Neural crest cell (in vitro differentiated cells): Measurements from ENCODE around the gene MTUS2. TPM values are rescaled to one million over a fixed set of nuclear protein-coding genes. Genes with fewer than 3 reads are reported as not detected.
A peak's percentile ranks its signal among the peaks of the same experiment; 100 is the strongest.

ENCODE experiments used
- DNase-seq: peaks from one replicate; pipeline ENCODE4 v3.0.0; 2021; ENCODE audit warnings: low read depth, mixed read lengths, low spot score
- H3K27ac Mint-ChIP-seq: one replicate; pipeline ENCODE4 v1.8.0; 2021; ENCODE audit warnings: mild to moderate bottlenecking, mixed read lengths; ENCODE audit not compliant: unreplicated experiment
- H3K27me3 Mint-ChIP-seq: 2 replicates; pipeline ENCODE4 v1.8.0; 2021; ENCODE audit warnings: low read depth, mild to moderate bottlenecking, mixed read lengths
- H3K36me3 Mint-ChIP-seq: 2 replicates; pipeline ENCODE4 v1.8.0; 2021; ENCODE audit warnings: low read depth, mild to moderate bottlenecking, mixed read lengths
- H3K4me1 Mint-ChIP-seq: 2 replicates; pipeline ENCODE4 v1.8.0; 2021; ENCODE audit warnings: mixed read lengths
- H3K4me3 Mint-ChIP-seq: one replicate; pipeline ENCODE4 v1.8.0; 2021; ENCODE audit warnings: mild to moderate bottlenecking, mixed read lengths
- H3K9me3 Mint-ChIP-seq: 2 replicates; pipeline ENCODE4 v1.8.0; 2021; ENCODE audit warnings: mixed read lengths
- CTCF ChIP-seq: fragments of 200-600 bp; sonication (generic); conservative IDR thresholded peaks from 2 replicates; pipeline ENCODE4 v1.5.0; 2021; ENCODE audit warnings: antibody characterized with exemption, mild to moderate bottlenecking
- total RNA-seq: library from RNA; stranded (reverse); gene quantifications from 2 replicates; pipeline ENCODE4 v1.2.1, GENCODE V29; 2021

Gene MTUS2
- total RNA-seq, 1 donor from 2014 or later = 0.91 TPM

- Mint-ChIP-seq H3K9me3 (no peaks in the 10 kb centered on the region), H3K27me3 (peaks cover 3% of the 10 kb centered on the region), H3K4me3 (no peak overlapping the region), H3K36me3 (no peaks in the 10 kb centered on the region), H3K27ac (no peak overlapping the region), H3K4me1 (no peaks in the 10 kb centered on the region)
- no peak for TF ChIP-seq CTCF
- no peak for DNase-seq
These were observed 644.1 kb downstream of the MTUS2 start for GRCh38 chr13:29464105-29464679.

GRCh38 chr13:29465741-29466293 lies 645.7 kb downstream of the MTUS2 start:
- H3K36me3 Mint-ChIP-seq = no peaks in the 10 kb centered on the region
- no peaks in the 10 kb centered on the region for H3K9me3 Mint-ChIP-seq
- no peaks in the 10 kb centered on the region for H3K4me1 Mint-ChIP-seq
- no peak overlapping the region for H3K4me3 Mint-ChIP-seq
- no peak overlapping the region for H3K27ac Mint-ChIP-seq
- TF ChIP-seq CTCF = no peak
- no peak for DNase-seq
- no peaks in the 10 kb centered on the region for H3K27me3 Mint-ChIP-seq

- Mint-ChIP-seq H3K27ac (no peak overlapping the region), H3K4me1 (no peaks in the 10 kb centered on the region), H3K9me3 (no peaks in the 10 kb centered on the region), H3K4me3 (no peak overlapping the region), H3K27me3 (no peaks in the 10 kb centered on the region), H3K36me3 (no peaks in the 10 kb centered on the region)
- no peak for TF ChIP-seq CTCF
- DNase-seq = no peak
These were observed 651.4 kb downstream of the MTUS2 start for GRCh38 chr13:29471551-29471950.

- Mint-ChIP-seq H3K36me3 (no peaks in the 10 kb centered on the region), H3K27ac (peak overlapping the region; percentile 19), H3K27me3 (no peaks in the 10 kb centered on the region), H3K4me1 (no peaks in the 10 kb centered on the region), H3K4me3 (no peak overlapping the region), H3K9me3 (no peaks in the 10 kb centered on the region)
- peak; percentile 69 for DNase-seq
- peak; percentile 87 for TF ChIP-seq CTCF
These were observed 652.3 kb downstream of the MTUS2 start for GRCh38 chr13:29472332-29472961.

- Mint-ChIP-seq H3K27ac (no peak overlapping the region), H3K4me1 (no peaks in the 10 kb centered on the region), H3K9me3 (no peaks in the 10 kb centered on the region), H3K27me3 (no peaks in the 10 kb centered on the region), H3K36me3 (no peaks in the 10 kb centered on the region), H3K4me3 (no peak overlapping the region)
- TF ChIP-seq CTCF = no peak
- no peak for DNase-seq
These were observed 653.0 kb downstream of the MTUS2 start for GRCh38 chr13:29473166-29473565.
